Fibroblast of lung (primary cell): ENCODE data around the gene AGAP1. TPM values are rescaled to one million over a fixed set of nuclear protein-coding genes. Genes with fewer than 3 reads are reported as not detected.

Experiments used
- DNase-seq, 2 donors: peaks; one replicate each; pipeline versions ENCODE4 v3.0.0 to v3.0.0-alpha.2; 2010; ENCODE audit warnings: low read depth in 2 of 2
- H2AFZ ChIP-seq: 2 replicates; pipeline ENCODE4 v1.5.1; 2012; ENCODE audit warnings: low read length, control low read depth, inconsistent platforms
- H3K27ac ChIP-seq: 2 replicates; pipeline ENCODE4 v1.5.1; 2011; ENCODE audit warnings: low read length, control low read depth; ENCODE audit not compliant: insufficient read depth
- H3K27me3 ChIP-seq: 2 replicates; pipeline ENCODE4 v1.5.1; 2011; ENCODE audit warnings: mild to moderate bottlenecking, low read length; ENCODE audit not compliant: control insufficient read depth, insufficient read depth
- H3K36me3 ChIP-seq: 2 replicates; pipeline ENCODE4 v1.5.1; 2011; ENCODE audit warnings: low read length; ENCODE audit not compliant: control insufficient read depth, insufficient read depth
- H3K4me1 ChIP-seq: 2 replicates; pipeline ENCODE4 v1.5.1; 2011; ENCODE audit warnings: low read length; ENCODE audit not compliant: control insufficient read depth, insufficient read depth; ENCODE audit errors: extremely low read depth
- H3K4me2 ChIP-seq: 2 replicates; pipeline ENCODE4 v1.5.1; 2011; ENCODE audit warnings: low read length, control low read depth; ENCODE audit not compliant: insufficient read depth; ENCODE audit errors: extremely low read depth
- H3K4me3 ChIP-seq, 4 experiments: fragments of 200-600 bp in 1 of 4; sonication (generic) in 1 of 4; replicated peaks in 1 of 4; 2 replicates each; pipeline ENCODE4 v1.5.1; 2011 to 2016; ENCODE audit warnings: low read length in 4 of 4, low read depth in 3 of 4, mild to moderate bottlenecking in 3 of 4, control low read depth in 2 of 4, inconsistent platforms in 1 of 4, mixed read lengths in 1 of 4; ENCODE audit not compliant: insufficient read depth in 1 of 4; ENCODE audit errors: control extremely low read depth in 1 of 4
- H3K79me2 ChIP-seq: 2 replicates; pipeline ENCODE4 v1.5.1; 2012; ENCODE audit warnings: mild to moderate bottlenecking, low read length, inconsistent platforms; ENCODE audit not compliant: control insufficient read depth, insufficient read depth
- H3K9ac ChIP-seq: 2 replicates; pipeline ENCODE4 v1.5.1; 2011; ENCODE audit warnings: mild to moderate bottlenecking, low read length, control low read depth; ENCODE audit not compliant: insufficient read depth
- H3K9me3 ChIP-seq: 2 replicates; pipeline ENCODE4 v1.5.1; 2012; ENCODE audit warnings: low read depth, low read length; ENCODE audit not compliant: control insufficient read depth, insufficient read depth
- H4K20me1 ChIP-seq: 2 replicates; pipeline ENCODE4 v1.5.1; 2011; ENCODE audit warnings: low read length; ENCODE audit not compliant: control insufficient read depth, insufficient read depth; ENCODE audit errors: extremely low read depth
- EZH2 ChIP-seq: IDR thresholded peaks from 2 replicates; pipeline ENCODE4 v1.5.1; 2012; ENCODE audit warnings: low read length, control low read depth, mild to moderate bottlenecking; ENCODE audit errors: missing control alignments
- polyA plus RNA-seq, 2 donors: library from polyadenylated mRNA; depleted of rRNA in 1 of 2; stranded (reverse) in 1 of 2; unstranded in 1 of 2; fragments of >200 nt; gene quantifications; 2 replicates each; pipeline ENCODE4 v1.2.1, GENCODE V29; 2011 to 2012; ENCODE audit warnings: missing spikeins in 1 of 2
- total RNA-seq: library from RNA; depleted of rRNA; stranded (reverse); fragments of >200 nt; gene quantifications from 2 replicates; pipeline ENCODE4 v1.2.1, GENCODE V29; 2014
- TF ChIP-seq, protein P1 (sequence below), 2 donors: IDR thresholded peaks in 1 of 2; conservative IDR thresholded peaks in 1 of 2; 1 replicate in 1 of 2; 2 replicates in 1 of 2; pipeline ENCODE4 v1.5.1; 2011 to 2012; ENCODE audit warnings: low read length in 2 of 2, control low read depth in 1 of 2, inconsistent platforms in 1 of 2, low read depth in 1 of 2, mild to moderate bottlenecking in 1 of 2

The AGAP1 gene
- total and polyA plus RNA-seq, 2 donors (not counting 1 experiment from before 2014, with no cell fraction given) = 10.6 to 14.0 TPM

DNA sequence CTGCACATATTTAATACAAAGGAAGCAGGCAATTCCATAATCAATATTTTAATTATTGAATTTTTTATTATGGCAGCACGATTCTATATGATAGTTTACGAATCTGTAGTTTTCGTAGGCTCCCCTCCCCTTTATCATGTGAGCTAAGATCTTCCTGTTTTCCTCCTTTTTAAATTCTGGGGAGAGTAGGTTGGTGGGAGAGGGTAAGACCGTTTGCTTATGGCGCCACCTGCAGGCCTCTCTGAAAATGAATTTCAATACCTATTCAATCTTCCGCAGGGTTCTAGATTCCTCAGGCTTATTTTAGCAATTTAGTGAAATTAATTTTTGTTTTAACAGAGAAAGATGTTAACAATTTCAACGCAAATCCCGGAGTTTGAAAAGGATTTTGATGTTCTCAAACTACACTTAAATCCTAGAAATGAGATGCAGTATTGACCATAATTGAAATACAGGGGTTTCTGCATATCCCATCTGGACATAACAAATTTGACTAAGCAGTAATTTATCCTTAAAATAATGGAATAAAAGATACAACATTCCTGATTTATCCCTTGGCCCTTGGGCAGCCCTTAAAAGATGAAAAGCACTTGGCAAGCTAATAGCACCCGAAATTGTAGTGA is 687.1 kb downstream of the AGAP1 start:
- Histone ChIP-seq H4K20me1 (no peaks in the 10 kb centered on the region), H3K27me3 (no peaks in the 10 kb centered on the region), H3K4me3 (no peak overlapping the region), H3K4me1 (peaks cover 2% of the 10 kb centered on the region), H3K79me2 (no peaks in the 10 kb centered on the region), H3K36me3 (no peaks in the 10 kb centered on the region), H3K27ac (no peak overlapping the region), H3K4me2 (no peak overlapping the region), H3K9me3 (no peaks in the 10 kb centered on the region), H3K9ac (no peak overlapping the region), H2AFZ (no peak overlapping the region)
- no peak for TF ChIP-seq EZH2
- TF ChIP-seq, protein P1, sequence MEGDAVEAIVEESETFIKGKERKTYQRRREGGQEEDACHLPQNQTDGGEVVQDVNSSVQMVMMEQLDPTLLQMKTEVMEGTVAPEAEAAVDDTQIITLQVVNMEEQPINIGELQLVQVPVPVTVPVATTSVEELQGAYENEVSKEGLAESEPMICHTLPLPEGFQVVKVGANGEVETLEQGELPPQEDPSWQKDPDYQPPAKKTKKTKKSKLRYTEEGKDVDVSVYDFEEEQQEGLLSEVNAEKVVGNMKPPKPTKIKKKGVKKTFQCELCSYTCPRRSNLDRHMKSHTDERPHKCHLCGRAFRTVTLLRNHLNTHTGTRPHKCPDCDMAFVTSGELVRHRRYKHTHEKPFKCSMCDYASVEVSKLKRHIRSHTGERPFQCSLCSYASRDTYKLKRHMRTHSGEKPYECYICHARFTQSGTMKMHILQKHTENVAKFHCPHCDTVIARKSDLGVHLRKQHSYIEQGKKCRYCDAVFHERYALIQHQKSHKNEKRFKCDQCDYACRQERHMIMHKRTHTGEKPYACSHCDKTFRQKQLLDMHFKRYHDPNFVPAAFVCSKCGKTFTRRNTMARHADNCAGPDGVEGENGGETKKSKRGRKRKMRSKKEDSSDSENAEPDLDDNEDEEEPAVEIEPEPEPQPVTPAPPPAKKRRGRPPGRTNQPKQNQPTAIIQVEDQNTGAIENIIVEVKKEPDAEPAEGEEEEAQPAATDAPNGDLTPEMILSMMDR (conservative IDR thresholded peaks at IDR 0.05 in 1 of 2, IDR thresholded peaks at IDR 0.05 in 1 of 2; ENCODE audit: low read depth in 1 of 2, low read length in 2 of 2) = peak; percentile 69
- DNase-seq = peak; percentile 62 to 73
